ENCODE data around the gene PADI2. TPM values are rescaled to one million over a fixed set of nuclear protein-coding genes. Genes with fewer than 3 reads are reported as not detected.
"Not testable (repeated sequence)": the region's sequence is repeated elsewhere in the genome, so short reads cannot be mapped to it uniquely, and the experiment has no call there.

PADI2 gene
- total RNA-seq, 4 donors from 2014 or later, result 0.29 to 2.8 (median 0.67) TPM

DNA sequence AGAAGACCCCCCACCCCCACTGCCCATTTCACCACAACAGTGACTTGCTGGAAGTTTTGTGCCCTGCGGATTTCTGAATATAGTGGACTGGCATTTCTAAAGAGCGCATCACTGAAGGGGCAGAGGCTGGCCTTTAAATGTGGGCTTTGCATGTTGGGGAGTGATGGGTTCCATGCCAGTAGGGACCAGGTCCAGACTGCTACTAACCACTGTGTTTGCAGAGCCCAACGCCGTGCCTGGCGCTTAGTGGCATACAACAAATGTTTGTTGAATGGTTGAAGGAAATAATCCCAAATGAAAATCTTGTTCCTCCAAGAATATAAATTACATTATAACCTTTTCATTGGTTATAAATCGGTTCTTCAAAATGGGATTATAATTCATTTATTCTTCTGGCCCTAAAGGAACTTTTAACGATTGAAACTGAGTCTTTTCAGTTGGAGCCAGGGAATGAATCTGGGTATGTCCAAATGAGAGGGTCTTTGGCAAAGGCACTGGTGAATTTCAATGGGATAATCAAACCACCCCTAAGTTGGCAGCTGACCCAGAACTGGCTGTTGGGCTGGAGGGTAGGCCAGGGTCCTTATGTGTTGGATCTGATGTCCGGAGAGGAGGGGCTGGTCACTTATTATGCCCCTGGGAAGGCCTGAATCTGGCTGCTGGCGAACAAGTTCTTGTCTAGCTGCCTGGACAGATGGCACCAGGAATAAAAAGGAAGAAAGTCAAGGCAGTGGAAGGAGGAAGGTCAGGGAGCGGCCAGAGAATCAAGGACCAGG is 51.6 kb downstream of the PADI2 start:
- H3K27me3 ChIP-seq, result no peaks in the 10 kb centered on the region
- no peak for DNase-seq
- no peaks in the 10 kb centered on the region for H3K9me3 ChIP-seq
- no peak for TF ChIP-seq POLR2A (IDR thresholded peaks at IDR 0.05)
- TF ChIP-seq, protein P1, sequence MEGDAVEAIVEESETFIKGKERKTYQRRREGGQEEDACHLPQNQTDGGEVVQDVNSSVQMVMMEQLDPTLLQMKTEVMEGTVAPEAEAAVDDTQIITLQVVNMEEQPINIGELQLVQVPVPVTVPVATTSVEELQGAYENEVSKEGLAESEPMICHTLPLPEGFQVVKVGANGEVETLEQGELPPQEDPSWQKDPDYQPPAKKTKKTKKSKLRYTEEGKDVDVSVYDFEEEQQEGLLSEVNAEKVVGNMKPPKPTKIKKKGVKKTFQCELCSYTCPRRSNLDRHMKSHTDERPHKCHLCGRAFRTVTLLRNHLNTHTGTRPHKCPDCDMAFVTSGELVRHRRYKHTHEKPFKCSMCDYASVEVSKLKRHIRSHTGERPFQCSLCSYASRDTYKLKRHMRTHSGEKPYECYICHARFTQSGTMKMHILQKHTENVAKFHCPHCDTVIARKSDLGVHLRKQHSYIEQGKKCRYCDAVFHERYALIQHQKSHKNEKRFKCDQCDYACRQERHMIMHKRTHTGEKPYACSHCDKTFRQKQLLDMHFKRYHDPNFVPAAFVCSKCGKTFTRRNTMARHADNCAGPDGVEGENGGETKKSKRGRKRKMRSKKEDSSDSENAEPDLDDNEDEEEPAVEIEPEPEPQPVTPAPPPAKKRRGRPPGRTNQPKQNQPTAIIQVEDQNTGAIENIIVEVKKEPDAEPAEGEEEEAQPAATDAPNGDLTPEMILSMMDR (IDR thresholded peaks at IDR 0.05), result no peak
- intact Hi-C loops (cut with DNase I; ENCODE audit: low total_unique reads), result no loop called here
- H3K27ac ChIP-seq, result no peak overlapping the region
- no peaks in the 10 kb centered on the region for H3K4me1 ChIP-seq
- H3K36me3 ChIP-seq, result no peaks in the 10 kb centered on the region
- H3K4me3 ChIP-seq, result no peak overlapping the region

DNA sequence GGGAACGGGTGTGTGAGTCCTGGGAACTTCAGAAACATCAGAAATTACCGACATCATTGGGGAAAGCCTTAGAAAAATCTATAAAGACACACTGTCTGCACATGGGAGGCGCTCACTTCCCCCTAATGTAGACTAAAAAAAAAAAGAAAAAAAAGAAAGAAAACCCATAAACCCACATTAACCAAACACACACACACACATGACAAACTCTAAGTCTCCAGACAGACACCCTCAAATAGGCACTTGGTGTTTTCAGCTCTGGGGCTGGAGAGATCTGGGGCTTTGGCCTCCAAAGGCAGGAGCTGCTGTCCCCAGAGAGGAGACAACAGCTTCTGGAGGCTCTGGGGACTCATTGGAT is 52.2 kb downstream of the PADI2 start:
- Histone ChIP-seq H3K27ac (no peak overlapping the region), H3K27me3 (no peaks in the 10 kb centered on the region), H3K4me3 (no peak overlapping the region), H3K36me3 (no peaks in the 10 kb centered on the region), H3K4me1 (no peaks in the 10 kb centered on the region), H3K9me3 (no peaks in the 10 kb centered on the region)
- TF ChIP-seq, protein P1 (IDR thresholded peaks at IDR 0.05), result no peak
- no peak for TF ChIP-seq POLR2A (IDR thresholded peaks at IDR 0.05)
- DNase-seq, result no peak
- intact Hi-C loops (cut with DNase I; ENCODE audit: low total_unique reads), result no loop called here

DNA sequence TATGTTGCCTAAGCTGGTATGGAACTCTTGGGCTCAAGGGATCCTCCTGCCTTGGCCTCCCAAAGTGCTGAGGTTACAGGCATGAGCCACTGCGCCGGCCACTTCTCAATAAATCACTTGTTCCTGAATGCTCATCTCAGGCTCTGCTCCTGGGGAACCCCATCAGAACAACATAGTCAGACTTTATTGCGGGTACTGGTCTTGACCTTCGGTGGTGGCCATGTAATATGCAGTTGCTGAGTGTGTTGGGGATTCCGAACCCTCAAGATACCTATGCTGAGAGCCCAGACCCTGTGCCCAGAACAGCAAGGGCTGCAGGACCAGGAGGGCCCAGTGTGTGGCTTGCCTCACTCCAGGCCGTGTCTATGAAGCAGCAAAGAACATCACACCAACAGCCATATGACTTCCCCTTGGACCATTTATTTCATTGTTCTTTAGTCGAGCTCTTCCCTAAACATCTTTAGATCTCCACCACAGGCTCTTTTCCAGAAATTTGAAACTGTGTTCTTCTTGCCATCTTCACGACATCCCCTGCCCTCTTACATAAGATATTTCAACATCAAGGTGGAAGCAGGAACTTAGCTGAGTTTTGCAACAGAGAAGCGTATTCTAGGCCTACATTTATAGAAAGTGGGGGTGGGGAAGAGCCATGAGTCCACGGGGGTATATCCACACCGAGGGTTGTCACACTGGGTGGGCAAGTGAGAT is 52.7 kb downstream of the PADI2 start:
- Histone ChIP-seq H3K27ac (no peak overlapping the region), H3K27me3 (no peaks in the 10 kb centered on the region), H3K36me3 (no peaks in the 10 kb centered on the region), H3K4me1 (no peaks in the 10 kb centered on the region), H3K4me3 (no peak overlapping the region), H3K9me3 (no peaks in the 10 kb centered on the region)
- TF ChIP-seq POLR2A (IDR thresholded peaks at IDR 0.05), result no peak
- TF ChIP-seq, protein P1 (IDR thresholded peaks at IDR 0.05), result no peak
- intact Hi-C loops (cut with DNase I; ENCODE audit: low total_unique reads), result no loop called here
- no peak for DNase-seq

DNA sequence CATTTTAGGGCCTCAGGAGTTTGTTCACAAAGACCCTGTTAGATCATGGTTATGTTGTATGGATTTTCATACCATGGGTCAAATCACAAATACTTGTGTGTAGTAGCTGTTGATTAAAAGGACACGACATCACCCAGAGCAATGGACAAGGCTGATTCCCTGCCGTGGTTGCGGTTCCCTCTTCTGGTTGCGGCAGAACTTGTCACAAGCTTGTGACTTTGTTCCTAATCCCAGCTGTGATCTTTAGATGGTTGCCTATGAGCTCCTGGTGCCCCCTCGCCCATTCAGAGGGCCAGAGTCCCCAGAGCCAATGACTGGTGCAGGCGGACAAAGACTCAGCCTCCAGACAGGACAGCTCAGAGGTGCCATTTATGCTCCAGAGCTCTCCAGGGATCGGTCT is 53.6 kb downstream of the PADI2 start:
- intact Hi-C loops (cut with DNase I; ENCODE audit: low total_unique reads), result no loop called here
- no peaks in the 10 kb centered on the region for H3K36me3 ChIP-seq

DNA sequence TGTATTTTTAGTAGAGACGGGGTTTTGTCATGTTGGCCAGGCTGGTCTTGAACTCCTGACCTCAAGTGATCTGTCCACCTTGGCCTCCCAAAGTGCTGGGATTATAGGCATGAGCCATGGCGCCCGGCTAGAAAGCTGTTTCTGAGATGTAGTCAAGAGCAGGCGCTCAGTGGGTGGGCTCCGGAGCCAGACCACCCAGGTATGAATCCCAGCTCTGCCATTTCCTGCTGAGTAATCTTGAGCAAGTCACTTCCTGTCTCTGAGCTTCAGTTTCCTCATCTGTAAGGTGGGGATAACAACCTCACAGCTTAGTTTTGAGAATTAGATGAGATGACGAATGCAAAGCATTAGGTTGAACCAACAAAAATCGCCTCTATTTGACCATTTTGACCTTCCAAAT is 56.5 kb downstream of the PADI2 start:
- H3K4me1 ChIP-seq; H3K36me3 ChIP-seq; intact Hi-C loops (cut with DNase I; ENCODE audit: low total_unique reads); H3K4me3 ChIP-seq; DNase-seq; H3K27me3 ChIP-seq; H3K27ac ChIP-seq; H3K9me3 ChIP-seq: not testable (repeated sequence)

More for the DNA sequence above, 53.6 kb downstream of the PADI2 start:
- Histone ChIP-seq H3K27me3 (no peaks in the 10 kb centered on the region), H3K4me3 (no peak overlapping the region), H3K4me1 (no peaks in the 10 kb centered on the region), H3K27ac (no peak overlapping the region), H3K9me3 (no peaks in the 10 kb centered on the region)
- DNase-seq, result no peak
- TF ChIP-seq, protein P1 (IDR thresholded peaks at IDR 0.05), result no peak
- TF ChIP-seq POLR2A (IDR thresholded peaks at IDR 0.05), result no peak

Measured in uterus (tissue), 4 donors.